H1 (cell line): ENCODE data around the gene RALGAPA2. TPM values are rescaled to one million over a fixed set of nuclear protein-coding genes. Genes with fewer than 3 reads are reported as not detected.

Experiments
- ATF2 ChIP-seq: IDR thresholded peaks from 2 replicates; pipeline ENCODE4 v1.6.1; 2012; ENCODE audit warnings: low read length, inconsistent platforms
- TAF1 ChIP-seq: IDR thresholded peaks from 2 replicates; pipeline ENCODE4 v1.6.1; 2011; ENCODE audit warnings: mild to moderate bottlenecking, low read depth, low read length
- polyA plus RNA-seq, 7 experiments: library from polyadenylated mRNA; depleted of rRNA in 3 of 7; stranded (reverse) in 5 of 7; unstranded in 2 of 7; fragments of >200 nt in 5 of 7; fragments of 200-250 nt in 2 of 7; gene quantifications; 1 replicate in 5 of 7; 2 replicates in 1 of 7; 4 replicates in 1 of 7; pipeline versions ENCODE4 v1.2.1 to v1.2.3, GENCODE V29; 2011 to 2013; ENCODE audit warnings: missing spikeins in 2 of 7, mixed read lengths in 2 of 7
- total RNA-seq: library from RNA; stranded (reverse); fragmentation: NEBNext Ultra II Directional; extraction: Animal tissue kit (Norgen Biotek cat#: 25700); gene quantifications from 2 replicates; pipeline ENCODE4 v1.2.1, GENCODE V29; 2021

Gene RALGAPA2
- total and polyA plus RNA-seq, 2 of the 8 experiments (the other 6 are each of a cell fraction or from before 2014, with no cell fraction given), result 5.1 to 25.5 TPM

DNA sequence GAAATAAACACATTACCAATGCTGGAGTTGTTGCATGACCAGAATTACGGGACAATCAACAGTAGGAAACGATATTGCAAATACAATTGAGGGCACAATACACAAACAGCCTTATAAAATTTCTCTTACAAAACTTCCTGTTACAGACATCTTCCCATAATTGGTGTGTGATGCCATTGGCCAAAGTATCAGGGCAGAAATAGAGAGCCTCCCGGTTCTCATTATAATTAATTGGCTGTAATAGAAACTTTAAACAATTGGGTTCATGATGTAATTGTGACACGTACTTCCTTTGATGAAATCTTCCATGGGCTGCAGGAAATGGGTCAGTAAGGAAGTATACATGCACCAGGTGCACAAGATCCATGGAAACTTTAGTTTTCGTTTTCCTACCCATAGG, 40.3 kb upstream of the RALGAPA2 start (continued):
- TF ChIP-seq ATF2 (no peak), TAF1 (no peak)
